ENCODE results near the gene MPDZ.

MPDZ gene

DNA sequence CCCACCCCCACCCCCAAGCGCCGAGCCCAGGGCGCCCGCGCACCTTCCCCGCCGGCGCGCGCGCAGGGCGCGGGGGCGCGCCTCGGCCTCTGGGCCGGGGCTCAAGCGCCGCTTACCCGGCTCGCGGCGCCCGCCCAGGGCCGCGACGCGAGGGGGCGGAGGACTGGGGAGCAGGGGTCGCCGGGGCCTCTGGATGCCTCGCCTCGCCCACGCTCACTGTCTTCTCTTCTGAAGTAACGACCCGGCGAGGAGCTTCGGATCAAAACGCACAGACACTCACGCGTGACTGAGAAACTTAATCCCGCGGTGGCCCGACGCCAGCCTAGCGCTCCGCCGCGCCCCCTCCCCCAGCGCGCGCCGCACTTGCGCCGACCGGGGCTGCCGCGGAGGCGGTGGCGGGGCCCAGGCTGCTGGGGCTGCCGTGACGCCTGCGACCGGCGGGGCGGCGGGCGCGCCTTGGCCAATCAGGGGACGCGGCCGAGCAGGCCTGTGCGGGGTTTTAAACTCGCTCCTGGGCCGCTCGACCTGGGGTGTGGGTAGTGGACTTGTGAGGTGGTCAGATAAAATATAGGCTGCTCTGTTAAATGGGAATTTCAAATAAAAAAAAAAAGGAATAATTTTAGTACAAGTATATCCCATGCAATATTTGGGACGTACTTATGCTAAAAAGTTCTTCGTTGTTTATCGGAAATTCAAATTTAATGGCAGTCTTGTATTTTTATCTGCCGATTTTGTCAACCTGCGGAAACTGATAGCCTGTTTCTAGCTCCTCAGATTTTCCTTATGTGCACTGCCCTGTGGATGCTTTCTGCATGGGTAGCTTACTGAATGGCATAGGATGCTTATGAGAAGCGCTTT, at the start of gene MPDZ:
TSS of gene MPDZ (minus strand) at position 409 of the 858 bp plus-strand sequence. CDS start 29,377 bp downstream, outside the sequence.
- no peak for DNase-seq

- DNase-seq = no peak
Measured at GRCh38 chr9:13324988-13325387, 45.5 kb upstream of the MPDZ start.

GRCh38 chr9:13322828-13323550, 43.5 kb upstream of the MPDZ start:
- DNase-seq = no peak

- no peak for DNase-seq
Measured at GRCh38 chr9:13318027-13318426, 38.5 kb upstream of the MPDZ start.

DNA sequence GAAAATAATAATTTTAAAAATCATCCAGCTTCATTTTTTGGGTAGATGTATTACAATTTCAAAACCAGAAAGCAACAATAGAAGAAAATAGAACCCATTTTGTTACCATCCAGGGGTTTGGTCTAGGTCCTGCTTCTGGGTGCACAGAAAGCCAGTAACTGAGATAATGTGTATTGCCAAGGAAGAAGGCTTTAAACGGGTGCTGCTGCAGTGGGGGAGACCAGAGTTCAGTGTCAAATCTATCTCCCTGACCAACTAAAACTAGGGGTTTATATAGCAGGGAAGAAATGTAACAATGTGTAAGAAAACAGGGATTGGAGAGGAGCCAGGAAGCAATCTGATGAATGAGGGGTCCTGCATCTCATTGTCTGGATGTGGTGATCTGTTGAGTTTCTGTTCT, 17.5 kb upstream of the MPDZ start:
- no peak for DNase-seq

- DNase-seq = no peak
Measured at GRCh38 chr9:13295556-13295955, 16.1 kb upstream of the MPDZ start.

DNA sequence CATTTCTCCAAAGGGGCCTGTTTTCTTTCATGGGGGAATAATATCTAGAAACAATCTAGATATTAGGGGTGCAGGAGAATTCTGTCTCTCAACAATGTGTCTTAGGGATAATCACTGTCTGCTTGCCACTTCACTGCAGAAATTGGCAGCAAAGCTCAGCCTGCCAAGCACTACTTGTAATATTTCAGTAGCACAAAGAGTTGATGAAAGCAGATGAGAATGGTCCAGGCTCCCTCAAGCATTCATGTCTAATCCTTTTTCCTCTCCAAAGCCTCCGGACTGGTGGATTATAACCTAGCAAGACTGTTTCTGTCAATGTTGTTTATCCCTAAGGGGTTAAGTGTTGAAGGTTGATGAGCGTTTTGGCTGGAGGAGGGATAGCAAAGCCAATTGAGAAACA, 13.3 kb upstream of the MPDZ start:
- DNase-seq = no peak

DNA sequence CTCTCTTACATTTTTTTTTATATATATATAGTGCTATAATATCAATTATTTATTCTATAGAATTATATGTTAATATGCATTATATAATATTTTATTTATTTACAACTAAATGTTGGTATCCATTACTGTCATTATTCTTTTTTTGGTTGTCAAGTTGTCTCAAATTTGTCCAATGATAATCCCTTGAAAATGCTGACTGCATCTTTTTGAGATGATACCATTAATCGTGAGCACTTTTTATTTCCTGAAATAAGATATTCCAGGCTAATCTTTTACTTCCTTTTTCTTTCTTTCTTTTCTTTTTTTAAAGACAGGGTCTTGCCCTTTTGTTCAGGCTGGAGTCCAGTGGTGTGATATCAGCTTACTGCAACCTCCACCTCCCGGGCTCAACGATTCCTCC, 12.7 kb upstream of the MPDZ start:
- no peak for DNase-seq

GRCh38 chr9:13291718-13292117, 12.2 kb upstream of the MPDZ start:
- no peak for DNase-seq

DNA sequence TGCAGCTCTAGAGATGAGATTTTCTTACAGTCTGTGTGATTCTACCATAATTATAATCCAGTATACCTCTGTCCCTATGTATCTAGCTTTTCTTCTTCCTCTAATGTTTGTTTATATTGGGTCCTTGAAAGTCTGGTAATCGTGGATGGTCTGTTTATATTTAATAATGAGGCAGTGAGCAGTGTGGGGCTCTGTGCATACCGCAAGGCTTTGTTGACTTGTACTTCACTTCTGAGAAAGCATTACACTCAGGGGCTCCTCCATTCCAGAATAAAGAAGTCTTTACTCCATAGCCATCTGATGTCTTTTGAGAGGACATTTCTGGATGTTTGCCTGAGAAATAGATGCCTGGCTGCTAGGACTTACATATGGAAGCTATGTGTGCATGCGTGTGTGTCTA, 4.5 kb upstream of the MPDZ start:
- no peak for DNase-seq

DNA sequence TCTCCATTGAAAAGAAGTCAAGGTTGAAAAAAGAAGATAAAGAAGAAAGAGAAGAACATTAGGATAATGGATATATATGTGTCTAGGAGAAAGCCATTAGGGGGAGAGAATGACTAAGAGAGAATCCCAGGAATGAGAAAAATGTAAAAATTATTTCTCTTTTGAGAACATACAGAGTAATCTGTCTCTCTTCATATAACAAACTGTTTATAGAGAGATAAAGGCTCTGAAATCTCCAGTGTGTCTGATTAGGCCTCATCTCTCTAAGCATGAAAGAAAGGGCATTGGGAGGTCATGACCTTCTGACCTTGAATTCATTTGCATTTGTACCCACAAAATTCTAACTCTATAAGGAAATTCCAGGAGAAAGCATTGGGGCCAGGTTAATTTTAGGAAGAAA, 3.5 kb upstream of the MPDZ start:
- no peak for DNase-seq

DNA sequence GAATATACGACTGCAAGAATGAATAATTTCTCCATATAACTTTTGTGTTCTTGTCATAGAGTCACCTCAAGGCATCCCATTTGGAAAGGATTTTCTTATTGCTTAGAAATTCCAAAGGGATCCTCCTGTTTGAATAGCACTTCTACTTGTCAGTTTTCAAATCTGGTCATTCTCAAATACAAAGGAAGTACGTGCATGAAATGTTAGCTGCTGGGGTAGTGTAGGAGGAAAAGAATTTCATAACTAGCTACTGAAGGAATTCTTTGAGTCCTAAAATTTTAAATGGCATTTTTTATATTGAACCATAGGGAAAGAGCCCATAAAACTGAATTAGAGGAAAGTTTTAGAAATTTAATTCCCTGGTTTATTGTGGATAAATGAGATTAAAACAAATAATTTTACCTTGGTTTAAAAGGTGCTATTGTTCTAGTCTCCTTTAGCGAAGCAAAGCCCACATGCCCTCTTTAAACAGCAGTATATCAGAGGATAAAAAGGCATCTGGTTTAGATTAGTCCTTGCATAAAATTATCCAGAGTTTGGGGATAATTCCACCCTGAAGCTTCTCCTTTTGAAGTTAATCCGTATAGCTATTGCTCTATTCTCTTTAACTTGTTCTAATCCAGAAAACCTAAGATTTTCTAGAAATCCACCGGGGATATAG, 2.0 kb upstream of the MPDZ start:
- no peak for DNase-seq

GRCh38 chr9:13278368-13279246, 885 bp downstream of the MPDZ start:
- no peak for DNase-seq

- DNase-seq = no peak
Measured at GRCh38 chr9:13278023-13278367, 1.5 kb downstream of the MPDZ start.

DNA sequence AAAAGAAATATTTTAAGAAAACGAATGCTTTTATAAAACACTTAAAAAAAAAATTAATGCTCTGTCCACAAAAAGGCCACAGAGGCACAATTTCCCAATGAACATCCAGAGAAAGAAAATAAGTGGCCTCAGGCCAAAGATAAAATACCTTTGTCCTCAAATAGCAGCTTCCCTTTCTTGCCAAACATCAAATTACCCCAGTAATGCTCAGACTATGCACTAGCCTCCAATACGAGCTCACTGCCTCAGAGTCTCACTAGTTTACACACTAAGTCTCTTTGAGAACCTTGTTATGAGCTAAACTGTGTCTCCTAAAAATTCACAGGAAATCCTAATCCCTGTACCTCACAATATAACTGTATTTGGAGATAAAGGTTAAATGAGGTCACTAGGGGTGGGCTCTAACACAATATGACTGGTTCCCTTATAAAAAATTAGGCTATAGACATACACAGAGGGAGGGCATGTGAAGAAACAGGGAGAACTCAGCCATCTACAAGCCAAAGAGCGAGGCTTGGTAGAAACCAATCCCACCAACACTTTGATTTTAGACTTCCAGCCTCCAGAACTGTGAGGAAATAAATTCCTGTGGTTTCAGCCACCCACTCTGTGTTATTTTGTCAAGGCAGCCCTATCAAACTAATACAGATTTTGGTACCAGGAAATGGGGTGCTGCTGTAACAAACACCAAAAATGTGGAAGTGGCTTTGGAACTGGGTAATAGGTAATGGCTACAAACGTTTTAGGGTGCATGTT, 4.4 kb downstream of the MPDZ start:
- no peak for DNase-seq

- DNase-seq = no peak
Measured at GRCh38 chr9:13270734-13271133, 8.8 kb downstream of the MPDZ start.

DNA sequence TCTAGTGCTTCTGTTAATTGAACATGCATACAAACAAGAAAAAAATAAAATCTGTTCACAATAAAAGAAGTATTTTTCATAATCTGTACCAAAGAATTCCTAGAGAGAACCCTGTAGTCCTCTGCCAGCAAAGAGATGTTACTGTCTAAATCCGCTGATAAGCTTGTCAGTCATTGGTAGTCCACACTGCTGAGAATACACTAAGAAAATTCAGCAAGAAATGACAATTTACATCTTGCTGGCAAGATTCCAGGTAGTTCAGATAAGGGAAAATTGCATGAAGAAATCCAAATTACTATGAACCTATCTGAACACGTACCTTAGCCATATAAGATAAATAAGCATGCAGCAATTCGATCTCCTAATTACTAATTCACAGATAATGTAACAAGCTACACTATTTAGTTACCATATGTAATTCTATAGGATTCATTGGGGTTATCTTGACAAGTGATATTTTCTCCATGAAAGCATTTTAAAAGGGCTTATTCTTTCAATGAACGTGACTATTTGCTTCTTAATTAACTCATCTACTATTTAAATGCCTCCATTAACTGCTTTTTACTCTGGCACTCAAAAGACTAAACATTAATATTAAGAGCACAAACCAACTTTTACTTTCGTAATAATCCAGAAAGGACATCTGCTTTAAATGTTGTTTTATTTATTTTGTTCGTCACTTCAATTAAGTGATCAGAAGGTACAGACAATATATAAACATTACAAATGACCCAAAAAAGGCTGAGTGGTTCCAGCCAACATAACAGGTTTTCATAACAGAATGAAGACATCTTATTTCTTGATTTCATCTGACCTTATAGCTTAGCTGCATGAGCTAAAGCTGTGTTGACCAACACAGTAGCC, 9.7 kb downstream of the MPDZ start:
- no peak for DNase-seq

DNA sequence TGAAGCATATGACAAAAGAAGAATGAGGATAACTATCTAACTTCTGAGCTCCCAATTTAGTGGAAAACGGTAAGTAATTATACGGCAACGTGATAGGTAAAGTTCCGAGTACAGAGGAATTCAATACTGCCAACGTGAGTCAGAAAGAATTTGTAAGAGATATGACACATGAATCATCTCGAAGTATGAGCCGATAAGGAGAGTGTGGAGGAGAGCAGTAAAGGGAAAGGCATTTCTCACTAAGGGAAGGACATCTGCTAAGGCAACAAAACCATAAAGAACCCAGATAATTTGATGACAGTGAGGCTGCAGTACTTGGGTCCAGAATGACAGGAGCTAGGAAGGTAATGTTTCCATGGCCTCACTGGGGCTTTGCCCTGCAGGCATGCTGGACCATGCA, 11.0 kb downstream of the MPDZ start:
- DNase-seq = no peak

DNA sequence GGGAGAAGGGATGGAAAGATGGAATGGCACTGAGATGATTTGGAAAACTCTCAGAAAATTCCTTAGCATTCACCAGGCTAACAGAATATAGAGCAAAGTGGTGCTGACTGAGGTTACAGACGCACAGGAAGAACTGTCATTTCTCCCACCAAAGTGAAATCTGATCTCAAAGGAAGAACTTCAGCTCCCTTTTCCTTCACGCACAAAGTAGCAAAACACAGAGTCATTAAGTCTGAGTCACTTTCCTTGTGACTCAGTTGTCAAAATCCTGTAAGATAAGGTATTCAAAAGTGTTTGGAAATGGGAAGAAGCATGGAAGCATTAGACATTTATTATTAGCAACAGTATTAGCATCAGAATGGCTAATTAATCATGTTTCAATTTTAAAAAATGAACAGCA, 11.7 kb downstream of the MPDZ start:
- no peak for DNase-seq

DNA sequence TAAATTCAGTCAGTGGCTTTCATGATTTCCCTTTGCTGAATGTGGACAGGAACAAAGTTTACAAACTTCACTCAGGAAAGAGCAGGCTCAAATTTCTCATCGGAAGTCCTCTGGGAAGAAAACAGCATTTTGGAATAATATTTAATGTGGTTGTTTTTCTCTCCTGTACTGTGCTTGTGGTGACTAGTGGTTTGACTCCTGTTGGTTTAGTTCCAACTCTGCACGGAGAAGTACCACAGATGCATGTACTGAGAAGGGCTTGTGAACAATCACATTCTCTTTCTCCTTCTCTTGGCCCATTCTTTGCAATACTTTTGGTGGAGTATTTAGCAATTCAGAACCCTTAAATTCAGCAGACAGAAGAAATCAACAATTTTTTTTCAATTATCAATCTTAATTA, 13.3 kb downstream of the MPDZ start:
- no peak for DNase-seq

DNA sequence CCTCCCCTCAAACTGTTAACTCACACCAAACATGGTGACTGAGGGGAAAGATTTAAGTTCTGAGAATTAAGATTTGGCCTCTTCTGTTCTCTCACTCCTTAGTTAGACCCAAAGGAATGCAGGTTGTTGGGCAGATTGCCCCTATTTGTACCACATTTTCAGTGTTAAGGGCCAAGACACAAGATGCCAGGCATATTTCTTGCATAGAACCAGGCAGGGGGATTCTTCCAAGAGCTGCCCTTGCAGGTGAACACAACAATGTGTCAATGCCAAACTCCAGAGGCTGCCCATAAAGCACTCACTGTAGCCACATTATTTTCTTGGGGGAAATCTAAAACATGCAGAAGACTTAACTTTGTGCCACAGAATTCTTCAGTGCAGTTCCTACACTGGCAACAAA, 14.7 kb downstream of the MPDZ start:
- DNase-seq = no peak

All from GOT3 (cell line).